GM12873 (cell line): ENCODE data around the gene HOXA2.

Experiments used
- TF ChIP-seq, protein P1 (sequence below): IDR thresholded peaks from 2 replicates; pipeline ENCODE4 v1.5.1; 2012; ENCODE audit warnings: low read depth, mild to moderate bottlenecking, moderate library complexity, low read length, control low read depth; ENCODE audit not compliant: insufficient read depth; ENCODE audit errors: missing control alignments

HOXA2 gene

GRCh38 chr7:27121684-27122076 lies 19.2 kb upstream of the HOXA2 start:
- TF ChIP-seq, protein P1, sequence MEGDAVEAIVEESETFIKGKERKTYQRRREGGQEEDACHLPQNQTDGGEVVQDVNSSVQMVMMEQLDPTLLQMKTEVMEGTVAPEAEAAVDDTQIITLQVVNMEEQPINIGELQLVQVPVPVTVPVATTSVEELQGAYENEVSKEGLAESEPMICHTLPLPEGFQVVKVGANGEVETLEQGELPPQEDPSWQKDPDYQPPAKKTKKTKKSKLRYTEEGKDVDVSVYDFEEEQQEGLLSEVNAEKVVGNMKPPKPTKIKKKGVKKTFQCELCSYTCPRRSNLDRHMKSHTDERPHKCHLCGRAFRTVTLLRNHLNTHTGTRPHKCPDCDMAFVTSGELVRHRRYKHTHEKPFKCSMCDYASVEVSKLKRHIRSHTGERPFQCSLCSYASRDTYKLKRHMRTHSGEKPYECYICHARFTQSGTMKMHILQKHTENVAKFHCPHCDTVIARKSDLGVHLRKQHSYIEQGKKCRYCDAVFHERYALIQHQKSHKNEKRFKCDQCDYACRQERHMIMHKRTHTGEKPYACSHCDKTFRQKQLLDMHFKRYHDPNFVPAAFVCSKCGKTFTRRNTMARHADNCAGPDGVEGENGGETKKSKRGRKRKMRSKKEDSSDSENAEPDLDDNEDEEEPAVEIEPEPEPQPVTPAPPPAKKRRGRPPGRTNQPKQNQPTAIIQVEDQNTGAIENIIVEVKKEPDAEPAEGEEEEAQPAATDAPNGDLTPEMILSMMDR, result no peak

DNA sequence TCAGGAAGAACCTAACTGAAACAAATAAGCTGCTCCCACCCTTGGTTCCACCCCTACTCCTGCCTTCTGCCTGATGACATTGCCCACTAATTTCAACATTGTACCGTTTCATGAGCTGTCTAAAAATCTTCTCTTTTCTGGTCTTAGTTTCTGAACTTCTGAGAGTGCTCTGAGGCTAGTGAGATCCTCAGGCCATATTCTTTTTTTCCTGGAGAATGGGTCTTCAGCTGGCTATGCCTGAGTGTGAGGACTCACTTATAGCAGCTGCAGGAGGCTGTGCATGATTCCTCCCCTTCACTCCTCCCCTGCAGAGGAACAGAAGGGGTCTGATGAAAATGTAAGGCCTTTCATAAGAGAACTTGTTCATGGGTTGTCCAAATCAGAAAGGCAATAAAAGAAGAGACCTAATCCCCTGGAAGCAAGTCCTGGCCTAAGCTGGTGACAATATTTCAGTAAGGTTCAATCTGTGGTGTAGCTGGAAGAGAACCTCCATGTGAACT lies 17.0 kb upstream of the HOXA2 start:
- TF ChIP-seq, protein P1, result no peak

DNA sequence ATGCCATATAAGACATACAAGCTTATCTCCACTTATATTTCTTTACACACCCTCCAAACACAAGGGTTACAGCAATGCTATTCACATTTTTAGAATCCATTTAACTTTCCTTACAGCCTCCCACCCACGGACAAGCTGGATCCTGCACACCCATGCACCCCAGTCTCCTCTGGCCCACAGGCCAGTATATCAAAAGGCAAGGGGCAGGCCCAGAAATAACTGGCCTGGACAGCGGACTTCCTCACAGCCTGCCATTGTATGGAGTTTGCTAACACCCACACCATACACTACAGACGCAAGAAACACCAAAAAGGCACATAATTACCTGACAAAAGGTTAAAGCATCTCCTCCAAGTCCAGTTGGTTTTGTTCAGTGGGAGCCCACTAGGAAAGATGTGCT lies 16.1 kb upstream of the HOXA2 start:
- TF ChIP-seq, protein P1, result no peak

- TF ChIP-seq, protein P1, result no peak
These were observed 15.5 kb upstream of the HOXA2 start for GRCh38 chr7:27117887-27118491.

- TF ChIP-seq, protein P1, result no peak
These were observed 14.7 kb upstream of the HOXA2 start for GRCh38 chr7:27116962-27117886.

DNA sequence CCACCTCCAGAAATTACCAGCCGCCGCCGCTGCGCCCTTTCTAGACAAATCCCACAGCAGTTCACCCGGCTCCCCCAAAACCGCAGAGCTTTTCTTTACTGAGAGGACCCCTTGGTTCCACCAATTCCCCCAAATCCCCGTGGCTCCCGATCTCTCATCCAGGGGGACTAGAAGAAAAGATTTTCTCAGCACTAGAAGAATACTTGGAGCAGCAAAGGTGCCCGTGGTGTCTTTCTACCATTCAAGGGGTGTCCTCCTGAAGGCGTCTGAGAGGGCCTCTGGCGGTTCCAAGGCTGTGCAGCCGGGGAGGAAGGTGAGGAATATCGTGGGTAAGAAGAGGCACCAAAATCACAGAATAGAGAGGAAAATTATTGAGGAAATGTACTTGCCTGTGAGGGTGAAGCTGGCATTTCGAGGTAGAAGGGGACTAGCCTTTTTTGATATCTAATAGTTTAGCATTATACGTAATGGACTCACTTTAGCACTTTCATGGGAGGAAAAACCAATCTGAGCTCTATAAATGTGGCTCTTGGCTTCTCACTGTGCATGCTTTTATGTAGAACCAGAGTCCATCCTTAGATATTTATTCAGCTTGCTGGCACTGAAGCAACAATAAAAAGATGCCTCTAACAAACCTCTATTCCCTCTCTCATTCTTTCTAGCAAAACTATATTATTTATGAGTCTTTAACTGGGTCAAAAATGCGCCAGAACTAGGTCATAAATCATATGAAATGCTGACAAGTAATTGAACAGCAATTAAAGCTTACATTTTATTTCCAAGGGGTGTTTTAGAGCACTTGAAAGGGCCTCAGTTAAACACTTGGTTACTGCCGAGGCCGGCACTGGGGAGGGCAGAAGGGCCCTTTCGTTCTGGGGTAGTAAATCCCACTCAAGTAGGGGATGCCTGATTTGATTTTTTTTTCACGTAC lies 13.8 kb upstream of the HOXA2 start:
- TF ChIP-seq, protein P1, result no peak
